ENCODE results near the gene MROH9.

DNA sequence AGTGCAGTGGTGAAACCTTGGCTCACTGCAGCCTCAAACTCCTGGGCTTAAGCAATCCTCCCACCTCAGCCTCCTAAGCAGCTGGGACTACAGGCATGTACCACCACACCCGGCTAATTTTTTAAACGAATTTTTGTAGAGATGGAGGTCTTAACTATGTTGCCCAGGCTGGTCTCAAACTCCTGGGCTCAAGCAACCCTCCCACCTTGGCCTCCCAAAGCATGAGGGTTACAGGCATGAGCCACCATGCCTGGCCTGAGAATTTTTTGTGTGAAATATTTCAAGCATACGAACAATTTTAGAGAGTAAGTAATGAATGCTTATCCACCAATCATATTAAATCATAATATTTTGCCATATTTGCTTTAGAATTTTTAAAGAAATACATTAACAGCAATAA, 51.6 kb downstream of the MROH9 start:
- TF ChIP-seq, protein P1, sequence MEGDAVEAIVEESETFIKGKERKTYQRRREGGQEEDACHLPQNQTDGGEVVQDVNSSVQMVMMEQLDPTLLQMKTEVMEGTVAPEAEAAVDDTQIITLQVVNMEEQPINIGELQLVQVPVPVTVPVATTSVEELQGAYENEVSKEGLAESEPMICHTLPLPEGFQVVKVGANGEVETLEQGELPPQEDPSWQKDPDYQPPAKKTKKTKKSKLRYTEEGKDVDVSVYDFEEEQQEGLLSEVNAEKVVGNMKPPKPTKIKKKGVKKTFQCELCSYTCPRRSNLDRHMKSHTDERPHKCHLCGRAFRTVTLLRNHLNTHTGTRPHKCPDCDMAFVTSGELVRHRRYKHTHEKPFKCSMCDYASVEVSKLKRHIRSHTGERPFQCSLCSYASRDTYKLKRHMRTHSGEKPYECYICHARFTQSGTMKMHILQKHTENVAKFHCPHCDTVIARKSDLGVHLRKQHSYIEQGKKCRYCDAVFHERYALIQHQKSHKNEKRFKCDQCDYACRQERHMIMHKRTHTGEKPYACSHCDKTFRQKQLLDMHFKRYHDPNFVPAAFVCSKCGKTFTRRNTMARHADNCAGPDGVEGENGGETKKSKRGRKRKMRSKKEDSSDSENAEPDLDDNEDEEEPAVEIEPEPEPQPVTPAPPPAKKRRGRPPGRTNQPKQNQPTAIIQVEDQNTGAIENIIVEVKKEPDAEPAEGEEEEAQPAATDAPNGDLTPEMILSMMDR (IDR thresholded peaks at IDR 0.05; ENCODE audit: borderline replicate concordance, extremely low read depth, low read length, poor library complexity, severe bottlenecking) = no peak
- TF ChIP-seq EZH2 (IDR thresholded peaks at IDR 0.05; ENCODE audit: borderline replicate concordance, low read depth, low read length, severe bottlenecking) = no peak

All from DND-41 (cell line).